Kasumi-1 (cell line): Measurements from ENCODE around the gene WFIKKN2.
A peak's percentile ranks its signal among the peaks of the same experiment; 100 is the strongest.
"Not testable (repeated sequence)": the region's sequence is repeated elsewhere in the genome, so short reads cannot be mapped to it uniquely, and the experiment has no call there.

ENCODE experiments used
- DNase-seq, 2 experiments: peaks; one replicate each; lab custom pipeline; 2025; lab: John Stamatoyannopoulos, UW

WFIKKN2 gene

DNA sequence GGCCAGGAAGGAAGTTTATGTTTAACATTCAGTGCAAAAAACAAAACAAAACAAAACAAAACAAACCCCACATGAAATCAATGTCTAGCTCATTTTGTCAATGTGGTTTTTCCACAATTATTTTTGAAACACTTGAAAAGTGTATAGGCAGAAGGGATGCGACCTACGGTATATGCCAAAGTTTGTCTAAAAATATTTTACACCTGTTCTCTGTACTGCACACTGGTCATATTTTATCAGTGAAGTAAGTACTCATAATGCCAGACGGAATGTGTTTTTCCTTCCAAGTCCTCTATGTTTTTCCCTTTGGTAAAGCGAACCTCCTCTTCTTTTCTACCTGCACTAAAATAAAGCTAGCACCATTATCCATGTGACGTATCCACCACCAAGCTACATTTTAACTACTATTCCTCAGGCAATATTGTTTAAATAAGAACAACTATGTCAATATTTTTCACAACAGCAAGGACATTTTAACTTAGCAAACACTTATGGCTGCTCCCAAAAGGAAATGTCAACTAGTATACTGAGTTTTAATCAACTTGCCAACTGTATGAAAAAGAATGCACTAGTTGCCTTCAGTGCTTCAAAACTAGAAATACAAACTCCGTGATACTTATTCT lies 20.4 kb downstream of the WFIKKN2 start:
- no peak for DNase-seq

DNA sequence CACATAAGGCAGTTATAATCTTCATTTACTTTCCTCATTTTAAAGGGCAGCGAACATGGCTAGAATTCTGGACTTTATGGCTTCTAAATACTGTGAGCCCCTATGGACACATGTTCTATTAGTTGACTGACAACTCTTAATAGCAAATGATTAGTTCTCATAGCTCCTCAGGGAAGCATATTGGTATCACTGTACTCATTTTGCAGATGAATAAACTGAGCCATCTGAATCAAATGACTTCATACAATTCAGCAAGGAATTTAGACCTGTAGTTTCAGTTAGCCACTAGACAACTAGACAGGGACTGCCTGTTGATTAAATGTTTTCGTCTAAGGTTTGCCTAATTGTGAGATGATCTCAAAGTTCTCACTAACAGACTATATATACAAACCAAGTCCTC lies 21.0 kb downstream of the WFIKKN2 start:
- DNase-seq = no peak

DNA sequence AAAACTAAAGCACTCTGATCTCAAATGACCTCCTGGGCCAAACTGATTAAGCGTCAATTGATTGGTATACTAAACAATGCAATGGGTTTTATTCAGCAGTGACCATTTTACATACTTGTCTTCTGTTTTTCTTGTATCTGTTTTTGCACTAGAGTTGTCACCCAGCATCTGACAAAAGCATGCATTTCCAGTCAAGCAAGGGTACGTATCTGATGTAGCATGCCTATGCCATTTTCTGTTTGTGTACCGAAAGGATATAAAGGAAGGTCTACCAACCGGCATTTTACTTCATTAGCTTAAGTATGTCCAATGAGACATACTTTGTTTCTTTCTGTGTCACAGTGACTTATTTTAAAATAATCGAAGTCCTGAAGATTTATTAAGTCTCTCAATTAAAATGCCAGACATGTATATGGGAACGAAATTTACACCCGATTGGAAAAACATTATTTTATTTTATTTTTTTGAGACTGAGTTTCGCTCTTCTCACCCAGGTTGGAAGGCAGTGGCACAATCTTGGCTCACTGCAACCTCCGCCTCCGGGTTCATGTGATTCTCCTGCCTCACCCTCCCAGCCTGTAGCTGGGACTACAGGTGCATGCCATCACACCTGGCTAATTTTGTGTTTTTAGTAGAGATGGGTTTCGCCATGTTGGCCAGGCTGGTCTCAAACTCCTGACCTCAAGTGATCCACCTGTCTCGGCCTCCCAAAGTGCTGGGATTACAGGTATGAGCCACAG lies 23.3 kb downstream of the WFIKKN2 start:
- DNase-seq = no peak

DNA sequence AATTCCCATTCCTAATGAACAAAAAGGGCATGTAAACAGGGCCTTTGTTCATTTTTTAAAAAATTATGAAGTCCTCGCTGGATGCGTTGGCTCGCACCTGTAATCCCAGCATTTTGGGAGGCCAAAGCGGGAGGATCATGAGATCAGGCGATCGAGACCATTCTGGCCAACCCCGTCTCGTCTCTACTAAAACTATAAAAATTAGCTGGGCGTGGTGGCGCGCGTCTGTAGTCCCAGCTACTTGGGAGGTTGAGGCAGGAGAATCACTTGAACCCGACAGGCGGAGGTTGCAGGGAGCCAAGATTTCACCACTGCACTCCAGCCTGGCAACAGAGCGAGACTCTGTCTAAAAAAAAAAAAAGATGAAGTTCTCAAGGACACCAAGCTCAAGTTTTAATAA lies 24.3 kb downstream of the WFIKKN2 start:
- not testable (repeated sequence) for DNase-seq

DNA sequence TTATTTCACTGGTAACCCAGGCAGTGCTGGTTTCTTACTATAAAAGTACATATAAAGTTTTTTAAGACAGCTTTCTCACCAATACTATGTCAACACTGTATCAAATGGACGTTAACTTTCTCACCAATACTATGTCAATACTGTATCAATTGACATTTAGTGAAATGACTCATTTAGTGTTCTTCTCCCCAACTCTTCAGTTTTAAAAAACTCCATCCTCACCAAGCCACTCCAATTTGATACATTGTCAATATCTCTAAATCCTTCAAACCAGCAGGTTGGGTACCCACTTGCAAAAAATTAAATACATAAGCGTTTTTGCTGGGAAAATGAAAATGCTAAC lies 25.9 kb downstream of the WFIKKN2 start:
- no peak for DNase-seq

DNA sequence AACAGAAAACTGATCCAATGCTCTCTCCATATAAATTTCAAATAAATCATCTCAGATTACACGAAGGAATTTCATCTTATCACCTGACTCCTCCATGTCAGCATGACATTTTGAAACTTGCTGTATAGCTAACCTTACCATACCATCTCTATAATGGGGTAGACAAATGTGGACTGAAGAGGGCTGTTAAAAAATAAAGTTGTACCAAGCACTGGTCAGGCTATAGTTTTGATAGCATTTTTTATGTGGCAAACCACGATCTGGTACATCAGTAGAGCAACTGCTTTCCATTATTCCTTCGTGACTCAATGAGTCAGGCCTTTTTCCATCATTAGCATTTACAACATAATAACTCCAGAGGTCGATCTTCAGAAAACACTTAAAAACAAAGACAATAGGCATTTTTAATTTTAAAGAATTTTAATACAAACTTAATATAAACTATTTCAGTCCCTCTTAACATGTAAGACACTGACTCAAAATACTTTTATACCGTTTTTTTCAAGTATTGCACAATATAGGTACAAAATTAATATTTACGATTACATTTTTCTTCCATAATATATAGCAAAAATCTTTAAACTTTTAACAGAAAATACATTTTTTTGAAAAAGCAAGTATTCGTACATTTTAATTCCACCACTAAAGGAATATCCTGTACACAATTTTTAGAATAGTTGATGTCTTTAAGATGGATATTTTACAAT lies 26.6 kb downstream of the WFIKKN2 start:
- no peak for DNase-seq

DNA sequence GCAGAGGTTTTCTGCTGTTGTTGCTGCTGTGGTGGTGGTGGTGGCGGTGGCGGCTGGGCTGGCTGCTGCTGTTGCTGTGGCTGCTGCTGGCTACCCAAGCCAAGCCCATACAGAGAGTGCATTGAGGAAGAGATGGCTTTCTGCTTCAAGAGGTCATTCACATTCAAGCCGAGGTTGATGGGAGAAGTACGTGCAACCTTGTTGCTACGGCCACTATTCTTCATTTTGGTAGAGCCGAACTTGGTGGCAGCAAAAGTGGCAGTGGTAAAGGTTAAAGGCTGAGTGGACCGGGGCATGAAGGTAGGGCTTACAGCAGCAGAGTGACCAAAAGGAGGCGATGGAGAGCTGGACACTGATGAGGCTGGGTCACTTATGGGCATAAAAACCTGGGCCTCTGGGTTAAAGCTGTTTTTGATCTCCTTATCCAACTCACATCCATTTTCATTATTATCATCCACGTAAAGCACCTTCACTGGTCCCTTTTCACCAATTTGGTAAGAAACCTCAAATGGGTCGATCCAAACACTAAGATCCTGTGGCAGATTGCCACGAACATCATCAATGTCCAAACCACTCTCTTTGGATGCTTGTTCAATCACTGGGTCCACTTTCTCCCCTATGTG lies 27.9 kb downstream of the WFIKKN2 start:
- peak; percentile 29 to 32 for DNase-seq

DNA sequence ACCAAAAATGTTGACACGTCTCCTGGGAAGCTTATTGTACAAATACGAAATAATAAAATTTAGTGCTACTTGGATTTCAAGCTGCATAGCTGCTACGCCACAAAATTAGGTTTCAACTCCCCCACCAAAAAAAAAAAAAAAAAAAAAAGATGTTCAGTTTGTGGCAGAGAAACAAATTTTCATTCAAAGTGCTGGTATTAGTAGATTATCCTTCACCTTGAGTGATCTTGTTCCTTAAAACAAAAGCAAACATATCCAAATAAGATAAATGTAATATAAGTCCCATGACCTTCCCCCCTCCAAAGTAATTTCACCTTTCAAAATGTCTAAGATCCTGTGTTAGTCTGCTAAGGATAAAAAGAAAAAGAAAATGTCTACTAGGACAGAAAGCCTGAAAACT lies 28.5 kb downstream of the WFIKKN2 start:
- DNase-seq = no peak

DNA sequence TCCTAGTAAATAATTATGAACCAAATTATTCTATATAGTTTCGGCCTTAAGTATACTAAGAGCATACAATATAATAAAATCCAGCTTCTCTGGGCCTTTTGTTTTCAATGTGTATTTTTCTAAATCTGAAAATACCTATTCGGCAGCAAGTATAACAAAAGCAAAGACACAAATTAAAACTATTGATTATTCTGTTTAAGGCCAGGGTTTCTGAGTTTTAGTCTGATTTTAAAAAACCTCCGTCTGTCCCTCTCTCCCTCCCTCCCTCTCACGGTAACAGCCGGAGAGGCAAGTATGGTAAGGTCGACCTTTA lies 29.3 kb downstream of the WFIKKN2 start:
- no peak for DNase-seq

DNA sequence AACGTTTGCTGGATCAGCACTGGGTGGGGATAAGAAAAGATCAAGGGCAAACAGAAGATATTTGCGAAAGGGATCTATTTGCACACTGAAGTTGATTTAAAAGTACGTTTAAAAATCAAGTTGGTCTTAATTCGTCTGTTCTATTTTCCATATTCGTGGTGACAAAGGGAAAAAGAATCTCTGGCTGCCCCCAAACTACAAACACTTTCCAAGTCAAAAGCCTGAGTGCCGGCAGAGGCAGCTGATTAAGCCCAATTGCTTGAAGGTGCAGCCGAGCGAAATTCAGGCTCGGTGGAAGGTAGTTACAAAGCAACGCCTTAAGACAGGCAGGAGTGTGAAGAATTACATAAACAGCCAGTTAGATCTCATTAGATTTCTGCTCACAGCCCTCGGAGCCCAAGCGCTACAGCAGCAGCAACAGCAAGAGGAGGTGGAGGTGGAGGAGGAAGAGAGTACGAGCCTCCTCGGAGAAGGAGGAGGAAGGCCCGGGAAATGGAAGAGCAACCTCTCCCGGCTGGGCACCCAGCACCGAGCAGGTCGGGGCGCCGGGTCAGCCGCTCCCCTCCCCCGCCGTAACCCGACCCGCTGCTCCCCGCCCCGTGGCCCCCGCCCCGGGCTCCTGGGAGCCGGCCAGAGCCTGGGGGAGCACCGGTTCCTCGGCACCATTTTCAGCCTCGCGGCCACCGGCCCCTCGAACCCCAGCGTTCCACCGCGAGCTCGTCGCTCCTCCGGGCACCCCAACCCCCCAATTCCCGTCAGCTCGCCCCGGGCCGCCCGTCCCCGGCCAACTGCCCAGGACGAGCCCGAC lies 29.9 kb downstream of the WFIKKN2 start:
- peak; percentile 72 to 81 for DNase-seq

DNA sequence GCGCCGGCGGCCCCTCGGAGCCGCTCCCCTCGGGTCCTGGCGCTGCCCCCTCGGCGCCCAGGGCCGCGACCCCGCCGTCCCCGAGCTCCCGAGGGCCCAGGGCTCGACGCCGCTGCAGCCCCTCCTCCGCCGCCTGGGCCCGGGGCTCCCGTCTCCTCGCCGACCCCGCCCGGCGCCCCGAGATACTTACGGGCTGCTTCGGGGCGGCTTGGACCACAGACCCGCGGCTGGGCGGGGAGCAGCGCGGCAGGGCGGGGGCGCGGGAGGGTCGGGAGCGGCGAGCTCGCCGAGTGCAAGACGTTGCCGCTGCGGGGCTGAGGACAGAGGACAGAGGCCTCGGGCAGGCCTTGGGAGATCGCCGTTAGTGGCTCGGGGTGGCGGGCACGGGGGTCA lies 30.5 kb downstream of the WFIKKN2 start:
- peak in 1 of 2 experiments; percentile 67 for DNase-seq

DNA sequence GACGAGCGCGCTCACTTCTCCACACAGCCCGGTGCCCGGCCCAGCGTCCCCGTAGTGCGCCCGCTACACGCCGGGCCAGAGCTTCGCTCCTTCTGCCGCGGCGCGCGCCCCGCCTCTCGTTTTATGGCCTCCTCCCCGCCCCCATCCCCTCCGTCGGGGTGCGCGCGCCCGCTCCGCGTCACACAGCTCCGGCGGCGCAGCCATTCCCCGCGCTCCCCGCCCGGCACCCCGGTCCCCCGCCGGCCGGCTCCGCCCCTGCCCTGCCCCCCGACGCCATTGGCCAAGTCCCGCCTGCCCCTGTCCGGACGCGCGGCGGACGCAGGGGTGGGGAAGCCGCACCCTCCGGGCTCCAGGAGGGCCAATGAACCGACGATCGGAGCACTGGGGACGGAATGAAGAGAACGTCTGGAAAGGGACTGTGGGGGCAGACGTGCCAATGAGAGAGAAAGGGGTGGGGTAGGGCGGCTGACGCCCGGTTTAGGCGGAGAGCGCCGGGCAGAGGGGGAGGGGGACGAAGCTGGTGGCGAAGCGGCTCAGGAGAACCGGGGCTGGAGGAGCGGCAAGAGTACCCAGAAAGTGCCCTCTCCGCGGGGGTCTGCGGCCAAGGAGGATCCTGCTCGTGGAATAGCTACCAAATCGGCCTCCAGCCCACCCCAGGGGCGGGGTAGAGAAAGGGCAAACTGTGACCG lies 31.0 kb downstream of the WFIKKN2 start, which contains the start of gene TOB1:
TSS of gene TOB1 (minus strand) at position 94 of the 689 bp plus-strand sequence. CDS start 2,337 bp downstream, outside the sequence.
- DNase-seq = peak; percentile 99

DNA sequence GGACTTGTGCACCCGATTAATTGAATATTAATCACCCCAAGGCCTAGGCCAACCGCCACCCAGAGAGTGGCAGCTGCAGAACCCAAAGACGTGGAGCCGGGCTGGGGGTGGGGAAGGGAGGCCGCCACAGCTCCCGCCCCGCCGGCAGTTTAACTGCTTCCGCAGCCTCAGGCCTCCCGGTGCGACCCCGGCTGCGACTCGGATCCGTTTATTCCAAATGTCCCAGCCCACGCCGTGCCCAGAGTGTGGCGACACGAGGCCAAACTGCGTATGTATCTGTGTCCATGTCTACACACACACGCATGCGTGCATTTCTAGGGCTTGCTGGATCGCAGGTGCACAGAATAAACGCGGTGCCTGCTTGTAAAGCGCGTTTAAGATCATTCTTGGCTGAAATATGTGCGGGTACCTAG lies 31.6 kb downstream of the WFIKKN2 start:
- peak; percentile 74 to 86 for DNase-seq

DNA sequence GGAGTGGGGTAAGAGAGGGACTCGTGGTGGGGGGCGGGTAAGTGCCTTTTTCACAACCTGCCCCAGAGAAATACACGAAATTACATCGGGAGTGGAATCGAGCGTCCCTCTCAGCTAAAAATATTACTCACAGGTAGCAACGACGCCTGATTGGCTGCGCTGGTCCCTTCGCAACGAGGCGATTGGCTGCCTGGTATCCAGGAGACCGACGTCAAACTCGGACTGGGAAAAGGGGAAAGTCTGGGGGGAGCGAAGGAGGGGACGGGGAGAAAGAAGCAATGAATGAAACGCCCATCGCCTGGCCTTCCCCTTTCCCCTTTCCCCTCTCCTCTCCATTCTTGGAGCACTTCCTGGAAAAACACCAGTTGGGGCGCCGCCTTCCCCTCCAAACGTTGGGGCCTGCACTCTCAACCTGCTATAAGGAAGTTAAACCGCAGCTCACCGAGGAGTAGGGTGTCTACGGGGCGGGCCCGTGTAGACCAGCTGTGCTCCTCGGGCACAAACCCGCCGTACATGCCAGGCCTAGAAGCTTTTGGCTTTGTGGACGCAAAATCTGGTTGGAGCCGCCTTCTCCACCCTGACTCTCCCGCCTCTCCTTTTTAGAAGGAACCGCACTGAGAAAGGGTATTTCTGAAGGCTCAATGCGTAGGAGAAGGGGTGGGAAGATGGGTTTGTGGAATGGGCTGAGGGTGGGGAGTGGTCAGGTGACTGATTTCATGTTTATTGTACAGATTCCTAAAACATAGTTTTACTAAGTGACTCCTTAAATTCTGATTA lies 32.2 kb downstream of the WFIKKN2 start:
- peak; percentile 99 for DNase-seq

DNA sequence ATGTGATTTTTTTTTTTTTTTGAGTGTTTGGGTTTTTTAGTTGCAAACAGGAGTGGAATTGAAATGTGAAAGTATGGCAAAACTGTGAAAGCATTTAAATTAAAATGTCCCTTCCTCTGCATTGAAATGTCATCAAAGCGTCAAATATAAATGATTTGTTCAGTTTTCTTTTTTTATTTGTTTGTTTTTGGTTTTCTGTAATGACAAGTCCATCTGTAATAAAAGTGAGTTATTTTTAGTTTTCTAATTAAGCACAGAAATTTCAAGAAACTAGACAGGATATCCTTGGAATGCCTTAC lies 32.7 kb downstream of the WFIKKN2 start:
- DNase-seq = no peak

DNA sequence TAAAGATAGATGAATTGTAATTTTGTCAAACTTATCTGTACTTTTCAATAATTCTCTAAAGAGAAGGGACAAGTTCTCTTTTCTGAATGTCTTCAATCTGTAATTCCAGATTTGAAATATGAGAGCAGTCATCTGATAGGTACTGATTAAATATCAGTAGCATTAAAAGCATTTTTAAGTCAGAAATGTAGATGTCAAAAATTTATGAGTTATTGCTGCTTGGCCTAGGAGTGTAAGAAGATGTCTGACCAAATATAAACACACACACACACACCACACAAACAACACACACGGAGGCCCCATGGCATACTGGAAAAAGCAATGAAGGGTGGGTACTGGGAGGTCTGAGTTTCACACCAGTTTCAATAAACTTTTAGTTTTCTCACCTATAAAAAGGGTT lies 33.2 kb downstream of the WFIKKN2 start:
- DNase-seq = no peak

DNA sequence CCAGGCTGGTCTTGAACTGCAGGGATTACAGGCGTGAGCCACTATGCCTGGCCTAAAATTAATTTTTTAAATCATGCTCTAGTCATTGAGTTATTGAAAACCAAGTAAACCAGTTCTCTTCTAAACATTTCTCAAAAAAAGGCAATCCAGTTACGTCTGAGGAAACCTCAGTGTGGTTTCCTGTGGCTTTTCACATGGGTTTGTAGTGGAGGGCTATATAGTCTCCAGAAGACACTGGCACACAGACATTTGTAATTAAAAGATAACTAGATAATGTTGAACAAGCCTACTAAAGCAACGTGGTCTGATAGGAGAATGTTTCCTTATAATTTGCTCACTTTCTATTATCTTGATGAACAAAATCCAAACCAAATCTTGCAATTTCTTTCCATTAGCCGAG lies 36.0 kb downstream of the WFIKKN2 start:
- peak; percentile 65 to 71 for DNase-seq

DNA sequence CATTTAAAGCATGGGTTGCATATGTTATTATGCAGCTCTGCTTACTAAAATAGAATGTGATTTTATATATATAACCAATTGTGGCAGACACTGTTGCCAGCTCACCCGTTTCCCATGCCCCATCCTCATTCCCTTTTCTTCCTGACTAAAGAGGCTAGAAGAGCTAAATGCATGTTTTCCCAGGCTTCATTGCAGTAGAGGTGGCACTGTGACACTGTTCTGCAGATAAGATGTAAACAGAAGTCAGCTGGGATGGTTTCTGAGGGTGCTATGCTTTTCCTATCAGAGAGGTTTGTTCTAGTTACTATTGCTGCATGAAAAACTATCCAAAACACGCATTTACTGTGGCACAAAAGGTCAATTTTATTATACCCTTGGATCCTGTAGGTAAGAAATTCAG lies 36.5 kb downstream of the WFIKKN2 start:
- no peak for DNase-seq

DNA sequence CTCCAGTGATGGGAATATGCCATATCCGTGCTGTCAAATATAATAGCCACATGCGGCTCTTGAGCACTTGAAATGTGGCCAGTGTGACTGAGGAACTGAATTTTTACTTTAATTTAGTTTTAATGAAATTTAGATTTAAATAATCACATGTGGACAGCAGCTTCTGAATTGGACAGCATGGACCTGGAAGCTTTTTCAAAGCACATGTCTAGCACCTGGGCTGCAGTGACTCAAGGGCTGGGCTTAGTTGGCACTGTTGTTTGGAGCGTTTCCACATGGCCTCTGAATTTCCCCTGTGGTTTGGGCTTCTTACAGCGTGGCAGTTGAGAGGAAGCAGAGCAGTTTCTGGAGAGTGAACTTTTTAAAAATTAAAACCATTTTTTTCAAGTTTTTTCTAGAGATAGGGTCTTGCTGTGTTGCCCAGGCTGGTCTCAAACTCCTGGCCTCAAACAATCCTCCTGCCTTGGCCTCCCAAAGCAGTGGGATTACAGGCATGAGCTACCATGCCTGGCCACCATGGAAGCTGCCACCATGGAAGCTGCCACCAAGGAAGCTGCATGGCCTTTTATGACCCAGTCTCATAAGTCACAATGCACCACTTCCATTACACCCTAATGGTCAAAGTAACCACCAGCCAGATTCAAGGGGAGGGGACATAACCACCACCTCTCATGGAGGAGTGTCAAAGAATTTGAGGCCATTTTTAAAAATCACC lies 37.5 kb downstream of the WFIKKN2 start:
- DNase-seq = peak; percentile 95

DNA sequence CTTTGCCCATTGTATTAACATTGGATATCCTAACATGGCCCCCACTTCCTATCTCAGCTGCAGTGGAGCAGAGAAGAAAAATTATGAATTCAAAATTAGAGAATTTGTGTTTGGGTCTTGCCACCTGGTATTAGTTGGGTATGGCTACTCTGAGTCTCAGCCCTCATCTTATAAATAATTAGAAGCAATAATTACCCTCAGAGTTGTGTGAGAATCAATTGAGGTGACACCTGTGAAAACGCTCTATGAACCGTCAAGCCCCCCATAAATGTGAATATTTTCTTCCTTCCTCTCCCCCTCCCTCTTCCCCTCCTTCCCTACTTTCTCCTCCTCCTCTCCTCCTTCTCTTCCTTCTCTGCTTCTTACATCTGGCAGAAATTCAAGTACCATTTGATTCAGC lies 39.7 kb downstream of the WFIKKN2 start:
- DNase-seq = no peak
